HepG2 (cell line): ENCODE measurements around the gene SCYL1. TPM values are rescaled to one million over a fixed set of nuclear protein-coding genes. Genes with fewer than 3 reads are reported as not detected.
A peak's percentile ranks its signal among the peaks of the same experiment; 100 is the strongest.

Source experiments
- CREB3 ChIP-seq: sonication (generic); formaldehyde crosslinking; IDR thresholded peaks from 2 replicates; pipeline ENCODE4 v1.5.0; 2020; ENCODE audit warnings: missing genetic modification reagents
- EEA1 ChIP-seq: sonication (generic); formaldehyde crosslinking; IDR thresholded peaks from 2 replicates; pipeline ENCODE4 v1.5.1; 2020; ENCODE audit warnings: mild to moderate bottlenecking, missing genetic modification reagents, borderline replicate concordance
- NCOA1 ChIP-seq: sonication (generic); formaldehyde crosslinking; IDR thresholded peaks from 2 replicates; pipeline ENCODE4 v1.9.0; 2021; ENCODE audit warnings: missing genetic modification reagents
- NFYC ChIP-seq: IDR thresholded peaks from 2 replicates; pipeline ENCODE4 v1.6.1; 2016; ENCODE audit warnings: missing genetic modification reagents, missing compliant biosample characterization
- ZBTB10 ChIP-seq: sonication (generic); formaldehyde crosslinking; IDR thresholded peaks from 2 replicates; pipeline ENCODE4 v1.4.0; 2020; ENCODE audit warnings: missing genetic modification reagents, borderline replicate concordance
- ZNF235 ChIP-seq: sonication (generic); formaldehyde crosslinking; IDR thresholded peaks from 2 replicates; pipeline ENCODE4 v1.8.1; 2023; ENCODE audit warnings: mild to moderate bottlenecking, missing genetic modification reagents, borderline replicate concordance
- ZNF317 ChIP-seq: sonication (generic); formaldehyde crosslinking; IDR thresholded peaks from 2 replicates; pipeline ENCODE4 v1.5.0; 2020; ENCODE audit warnings: mild to moderate bottlenecking, missing genetic modification reagents
- ZNF570 ChIP-seq: sonication (generic); formaldehyde crosslinking; IDR thresholded peaks from 2 replicates; pipeline ENCODE4 v1.4.0; 2020; ENCODE audit warnings: mild to moderate bottlenecking, missing genetic modification reagents, borderline replicate concordance
- ZNF670 ChIP-seq: sonication (generic); formaldehyde crosslinking; IDR thresholded peaks from 2 replicates; pipeline ENCODE4 v1.8.0; 2022; ENCODE audit warnings: mild to moderate bottlenecking, missing genetic modification reagents, borderline replicate concordance
- ZNF672 ChIP-seq: sonication (generic); formaldehyde crosslinking; IDR thresholded peaks from 2 replicates; pipeline ENCODE4 v1.8.1; 2022; ENCODE audit warnings: missing genetic modification reagents
- ZNF710 ChIP-seq: sonication (generic); formaldehyde crosslinking; IDR thresholded peaks from 2 replicates; pipeline ENCODE4 v1.5.0; 2020; ENCODE audit warnings: mild to moderate bottlenecking, missing genetic modification reagents, borderline replicate concordance
- ZNF724P ChIP-seq: sonication (generic); formaldehyde crosslinking; IDR thresholded peaks from 2 replicates; pipeline ENCODE4 v1.8.0; 2022; ENCODE audit warnings: missing genetic modification reagents, borderline replicate concordance
- ZNF772 ChIP-seq: sonication (generic); formaldehyde crosslinking; IDR thresholded peaks from 2 replicates; pipeline ENCODE4 v1.5.0; 2020; ENCODE audit warnings: mild to moderate bottlenecking, missing genetic modification reagents
- polyA plus RNA-seq, 8 experiments: library from polyadenylated mRNA; depleted of rRNA in 3 of 8; stranded (reverse) in 7 of 8; unstranded in 1 of 8; fragments of >200 nt; fragmentation: Illumina TruSeq in 4 of 8; extraction: Trizol in 4 of 8; gene quantifications; 2 replicates each; pipeline versions ENCODE4 v1.2.1 to v1.2.3, GENCODE V29; 2011 to 2016; ENCODE audit warnings: low read depth in 4 of 8, missing spikeins in 1 of 8, mixed read lengths in 1 of 8; ENCODE audit not compliant: insufficient read depth in 1 of 8
- total RNA-seq, 5 experiments: library from RNA; depleted of rRNA; stranded (reverse); fragments of >200 nt; fragmentation: Illumina TruSeq; extraction: Trizol; gene quantifications; 2 replicates each; pipeline ENCODE4 v1.2.3, GENCODE V29; 2016; ENCODE audit warnings: low read depth in 1 of 5
- TF ChIP-seq, protein P1 (sequence below): sonication (generic); formaldehyde crosslinking; conservative IDR thresholded peaks from 2 replicates; pipeline ENCODE4 v1.4.0; 2020; ENCODE audit warnings: missing genetic modification reagents

SCYL1 gene
- total and polyA plus RNA-seq, 2 of the 13 experiments (the other 11 are each of a cell fraction or from before 2014, with no cell fraction given), result 65.9 to 103 TPM

DNA sequence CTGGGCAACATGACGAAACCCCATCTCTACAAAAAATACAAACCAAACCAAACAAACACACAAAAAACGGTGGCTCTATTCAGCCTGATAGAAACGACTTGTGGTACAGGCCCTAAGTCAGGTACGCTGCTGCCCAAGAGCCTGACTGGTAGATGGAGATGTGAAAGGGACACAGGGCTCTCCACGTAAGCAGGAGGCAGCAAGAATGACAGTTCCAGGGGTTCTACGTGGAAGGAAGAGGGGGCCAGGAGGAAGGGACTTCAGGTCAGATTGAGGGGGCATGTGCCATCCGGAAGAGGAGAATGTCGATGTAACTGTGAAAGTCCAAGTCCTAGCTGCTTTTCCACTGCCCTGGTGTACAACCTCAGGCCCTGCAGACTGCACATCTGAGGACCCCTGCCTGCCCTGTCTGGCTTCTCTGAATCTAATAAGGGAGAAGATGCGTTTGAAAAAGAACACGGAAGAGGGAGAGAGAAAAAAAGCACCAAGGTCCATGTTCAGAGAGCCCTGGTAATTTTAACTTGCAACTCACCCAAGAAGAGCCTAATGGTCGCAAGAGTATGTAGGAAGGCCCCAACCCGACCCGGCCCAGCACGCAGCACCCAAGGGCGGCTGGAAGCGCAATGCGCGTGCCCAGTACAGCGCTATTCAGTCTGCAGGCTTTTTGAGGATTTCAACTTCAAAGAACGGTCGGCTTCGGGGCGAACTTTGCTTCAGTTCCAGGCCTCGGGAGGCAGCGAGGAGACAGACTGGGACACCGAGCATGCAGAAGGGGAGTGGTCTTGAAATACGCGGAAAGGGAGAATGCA is 44.5 kb downstream of the SCYL1 start (continued):
- 0 out of 2 replicates have a peak, but pooled peaks have one; percentile 4 for TF ChIP-seq ZNF317
- TF ChIP-seq EEA1 (CRISPR knock-in tag), result peak; percentile 58; the same call in 1 of the 2 replicates
- 0 out of 2 replicates have a peak, but pooled peaks have one; percentile 26 for TF ChIP-seq ZNF772 (CRISPR knock-in tag)
- TF ChIP-seq NCOA1 (CRISPR knock-in tag), result 0 out of 2 replicates have a peak, but pooled peaks have one; percentile 72
- peak; percentile 58; the same call in 1 of the 2 replicates for TF ChIP-seq ZNF670
- no peak for TF ChIP-seq NFYC
- peak; percentile 86; the same call in 1 of the 2 replicates for TF ChIP-seq CREB3
- 0 out of 2 replicates have a peak, but pooled peaks have one; percentile 18 for TF ChIP-seq ZNF235 (CRISPR knock-in tag)
- 0 out of 2 replicates have a peak, but pooled peaks have one; percentile 28 for TF ChIP-seq ZNF724P (CRISPR knock-in tag)
- no peak for TF ChIP-seq ZNF570 (CRISPR knock-in tag)
- TF ChIP-seq ZNF672 (CRISPR knock-in tag), result 0 out of 2 replicates have a peak, but pooled peaks have one; percentile 51
- peak; percentile 5; the same call in 1 of the 2 replicates for TF ChIP-seq ZNF710
- 0 out of 2 replicates have a peak, but pooled peaks have one; percentile 33 for TF ChIP-seq ZBTB10 (CRISPR knock-in tag)
- TF ChIP-seq, protein P1, sequence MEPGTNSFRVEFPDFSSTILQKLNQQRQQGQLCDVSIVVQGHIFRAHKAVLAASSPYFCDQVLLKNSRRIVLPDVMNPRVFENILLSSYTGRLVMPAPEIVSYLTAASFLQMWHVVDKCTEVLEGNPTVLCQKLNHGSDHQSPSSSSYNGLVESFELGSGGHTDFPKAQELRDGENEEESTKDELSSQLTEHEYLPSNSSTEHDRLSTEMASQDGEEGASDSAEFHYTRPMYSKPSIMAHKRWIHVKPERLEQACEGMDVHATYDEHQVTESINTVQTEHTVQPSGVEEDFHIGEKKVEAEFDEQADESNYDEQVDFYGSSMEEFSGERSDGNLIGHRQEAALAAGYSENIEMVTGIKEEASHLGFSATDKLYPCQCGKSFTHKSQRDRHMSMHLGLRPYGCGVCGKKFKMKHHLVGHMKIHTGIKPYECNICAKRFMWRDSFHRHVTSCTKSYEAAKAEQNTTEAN (CRISPR knock-in tag), result 0 out of 2 replicates have a peak, but pooled peaks have one; percentile 44
- TF ChIP-seq, all 625 proteins: peak for 42
